KBM-7 (cell line): ENCODE results near the gene FAM13A.

ENCODE experiments used
- DNase-seq: peaks from one replicate; pipeline ENCODE4 v3.0.0-alpha.2; 2015
- in situ Hi-C: fragments of 300-500 bp; cut with MboI; formaldehyde crosslinking; loops from 2 replicates; pipeline ENCODE4 v1.14.3; 2020; ENCODE audit warnings: low sequenced_read_pairs, low pct_unique_long_range_greater_than_20kb, mixed read lengths

FAM13A gene

DNA sequence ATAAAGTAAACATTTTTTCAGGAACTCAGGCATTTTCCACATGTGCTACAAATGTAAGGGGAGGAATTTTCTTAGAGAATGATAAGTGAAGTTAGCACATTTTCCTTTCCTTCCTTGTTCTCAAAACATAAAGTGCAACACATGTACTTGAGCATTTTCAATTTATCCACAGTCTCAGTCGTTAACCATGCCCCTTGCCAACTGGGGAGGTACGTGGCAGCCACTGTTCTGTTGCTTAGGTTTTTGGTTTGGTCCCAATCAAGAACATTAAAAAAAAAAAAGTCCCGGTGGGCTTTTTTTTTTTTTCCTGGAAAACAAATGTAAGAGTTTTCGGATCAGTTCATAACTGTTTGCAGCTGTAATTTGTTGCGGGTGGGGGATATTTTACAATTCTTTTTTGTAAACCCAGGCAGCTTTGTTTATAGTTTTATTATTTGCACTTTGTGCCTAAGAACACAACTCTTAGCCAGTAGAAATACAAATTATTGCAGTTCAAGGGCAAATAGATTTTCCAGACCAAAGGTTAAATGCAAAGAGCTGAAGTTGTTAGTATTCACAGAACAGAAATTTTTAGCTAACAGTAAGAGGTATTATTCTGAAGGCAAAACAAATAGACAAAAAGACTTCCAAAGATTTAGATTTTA, 247.3 kb downstream of the FAM13A start:
- no peak for DNase-seq
- in situ Hi-C loops, result loop anchor here (25.0 kb wide), 1 partner anchor 203 kb away; no protein-coding TSS in a partner anchor

DNA sequence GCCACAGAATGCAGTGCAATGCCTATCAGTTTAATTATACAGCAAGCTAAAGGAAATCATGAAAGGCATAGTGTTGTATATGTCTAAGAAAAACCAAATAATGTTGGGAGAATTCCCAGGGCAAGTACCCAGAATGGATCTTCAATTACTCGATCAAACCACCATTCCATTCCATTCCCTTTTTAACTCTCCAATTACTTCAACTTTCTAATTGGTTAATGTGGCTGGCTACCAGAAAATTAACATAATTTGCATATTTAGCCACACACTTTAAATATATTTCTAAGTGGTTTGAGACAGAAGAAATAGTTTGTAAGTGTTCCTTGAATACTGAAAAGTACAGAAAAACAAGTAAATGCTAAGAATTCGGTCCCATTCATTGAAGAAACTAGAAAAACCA, 247.9 kb downstream of the FAM13A start:
- in situ Hi-C loops, result loop anchor here (25.0 kb wide), 1 partner anchor 203 kb away; no protein-coding TSS in a partner anchor
- DNase-seq, result no peak

DNA sequence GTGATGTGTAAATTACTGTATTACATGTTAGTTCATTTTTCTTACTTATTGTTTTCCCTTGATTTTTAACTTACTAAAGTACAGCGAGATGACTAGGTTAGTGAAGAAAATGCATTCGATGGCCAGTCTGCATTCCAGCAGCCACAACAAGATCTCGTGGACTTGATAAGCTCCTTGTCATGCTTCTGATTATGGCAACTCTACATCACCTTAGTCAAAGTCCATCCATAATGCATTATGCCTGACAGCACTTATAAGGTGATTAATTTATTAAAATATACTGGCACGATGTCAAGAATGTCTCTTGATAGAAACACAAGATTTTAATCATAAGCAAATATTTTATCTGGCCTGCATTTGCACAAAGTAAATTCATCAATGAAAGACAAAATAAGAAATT, 249.5 kb downstream of the FAM13A start:
- in situ Hi-C loops, result loop anchor here (25.0 kb wide), 1 partner anchor 205 kb away; no protein-coding TSS in a partner anchor
- no peak for DNase-seq

DNA sequence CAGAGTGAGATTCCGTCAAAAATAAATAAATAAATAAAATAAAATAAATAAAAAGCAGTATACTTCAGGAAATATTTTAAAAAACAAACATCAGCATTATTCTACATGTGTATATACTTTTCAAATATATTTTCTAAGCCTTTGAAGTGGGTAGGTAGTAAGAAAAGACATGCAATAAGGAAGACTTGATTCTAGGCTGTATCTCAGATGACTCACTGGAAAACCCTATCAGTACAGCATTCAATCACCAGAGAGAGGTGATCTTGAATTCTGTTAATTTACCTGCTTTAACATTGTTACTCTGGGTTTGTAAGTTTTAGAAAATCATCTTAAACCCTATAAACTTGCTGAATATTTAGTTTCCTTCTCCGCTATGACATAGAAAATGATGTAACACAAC, 252.8 kb downstream of the FAM13A start:
- in situ Hi-C loops, result loop anchor here (25.0 kb wide), 1 partner anchor 208 kb away; no protein-coding TSS in a partner anchor
- DNase-seq, result no peak

DNA sequence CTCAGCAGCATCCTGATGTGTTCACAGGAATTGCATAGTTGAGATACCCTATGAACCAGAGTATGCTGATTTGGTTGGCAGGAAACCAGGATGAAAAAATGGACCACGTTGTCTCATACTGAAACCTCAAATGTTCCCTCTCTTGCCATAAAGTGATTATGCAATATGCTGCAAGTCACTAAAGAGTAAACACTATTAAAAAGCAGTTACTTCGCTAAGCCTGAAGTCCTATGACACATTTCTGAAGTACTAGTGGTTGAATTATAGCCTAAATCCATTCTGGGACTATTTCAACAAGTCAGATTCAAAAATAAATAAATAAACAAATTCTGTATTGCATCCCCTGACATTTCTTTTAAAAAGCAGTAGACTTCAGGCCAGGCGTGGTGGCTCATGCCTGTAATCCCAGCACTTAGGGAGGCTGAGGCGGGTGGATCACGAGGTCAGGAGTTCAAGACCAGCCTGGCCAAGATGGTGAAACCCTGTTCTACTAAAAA, 253.3 kb downstream of the FAM13A start:
- DNase-seq, result peak; percentile 51
- in situ Hi-C loops, result loop anchor here (25.0 kb wide), 1 partner anchor 209 kb away; no protein-coding TSS in a partner anchor

DNA sequence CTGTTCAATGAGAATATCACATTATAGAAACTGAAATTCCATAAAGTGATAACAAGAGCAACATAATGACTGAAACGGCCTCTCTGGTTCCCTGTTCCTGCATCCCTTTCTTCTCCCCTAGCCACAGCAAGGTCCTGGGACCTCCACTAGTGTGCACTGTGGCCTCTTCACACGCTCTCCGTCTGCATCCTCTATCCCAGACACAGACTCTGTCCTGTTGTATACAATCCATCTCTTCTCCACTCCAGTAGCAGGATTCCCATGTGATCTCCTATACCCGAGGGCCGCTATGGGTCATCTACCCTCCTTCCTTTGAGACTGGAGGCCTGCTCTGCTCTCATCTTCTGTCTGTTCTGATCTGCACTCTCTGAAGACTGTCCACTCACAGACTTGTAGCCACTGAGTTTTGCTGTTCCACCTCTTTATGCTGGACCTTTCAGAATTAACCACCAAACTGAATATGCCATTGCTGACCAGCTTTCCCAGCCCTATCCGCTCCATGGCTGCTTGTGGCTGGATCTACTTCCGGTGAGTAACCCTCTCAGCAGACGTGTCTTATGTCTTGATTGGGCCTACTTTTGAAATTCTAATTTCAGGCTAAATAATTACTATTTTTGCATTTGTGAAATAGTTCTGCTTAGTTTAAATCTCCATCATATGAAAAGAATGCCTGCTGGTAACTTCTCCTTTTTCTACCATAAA, 254.2 kb downstream of the FAM13A start:
- DNase-seq, result no peak
- in situ Hi-C loops, result loop anchor here (25.0 kb wide), 1 partner anchor 210 kb away; no protein-coding TSS in a partner anchor

DNA sequence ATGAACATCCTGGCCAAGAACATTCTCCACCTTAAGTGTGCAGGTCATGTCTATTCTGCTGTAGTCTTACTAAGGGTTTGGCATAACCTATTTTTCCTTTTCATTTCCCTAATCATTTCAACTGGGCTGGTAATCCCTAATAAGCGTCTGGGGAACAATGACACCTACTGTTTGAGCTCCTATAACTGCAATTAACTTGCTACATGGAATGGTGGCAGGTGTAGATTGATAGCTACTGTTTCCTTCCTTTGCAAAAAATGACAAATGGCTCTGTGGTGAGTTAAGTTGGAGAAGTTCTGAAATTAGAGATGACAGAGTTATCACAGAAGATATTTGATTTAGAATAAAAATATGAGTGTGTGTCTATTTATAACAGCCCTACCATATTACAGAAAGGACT, 254.8 kb downstream of the FAM13A start:
- in situ Hi-C loops, result loop anchor here (25.0 kb wide), 1 partner anchor 210 kb away; no protein-coding TSS in a partner anchor
- no peak for DNase-seq

DNA sequence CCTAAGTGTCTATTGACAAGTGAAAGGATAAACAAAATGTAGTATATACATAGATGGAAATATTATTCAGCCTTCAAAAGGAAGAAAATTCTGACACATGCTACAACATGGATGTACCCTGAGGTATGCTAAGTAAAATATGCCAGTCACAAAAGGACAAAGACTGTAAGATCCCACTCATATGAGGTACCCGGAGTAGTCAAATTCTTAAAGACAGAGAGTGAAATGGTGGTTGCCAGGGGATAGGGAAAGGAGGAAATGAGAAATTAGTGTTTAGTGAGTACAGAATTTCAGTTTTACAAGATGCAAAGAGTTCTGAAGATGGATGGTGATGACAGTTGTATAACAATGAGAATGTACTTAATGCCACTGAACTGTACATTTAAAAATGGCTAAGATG, 257.1 kb downstream of the FAM13A start:
- DNase-seq, result no peak
- in situ Hi-C loops, result loop anchor here (25.0 kb wide), 1 partner anchor 212 kb away; no protein-coding TSS in a partner anchor

DNA sequence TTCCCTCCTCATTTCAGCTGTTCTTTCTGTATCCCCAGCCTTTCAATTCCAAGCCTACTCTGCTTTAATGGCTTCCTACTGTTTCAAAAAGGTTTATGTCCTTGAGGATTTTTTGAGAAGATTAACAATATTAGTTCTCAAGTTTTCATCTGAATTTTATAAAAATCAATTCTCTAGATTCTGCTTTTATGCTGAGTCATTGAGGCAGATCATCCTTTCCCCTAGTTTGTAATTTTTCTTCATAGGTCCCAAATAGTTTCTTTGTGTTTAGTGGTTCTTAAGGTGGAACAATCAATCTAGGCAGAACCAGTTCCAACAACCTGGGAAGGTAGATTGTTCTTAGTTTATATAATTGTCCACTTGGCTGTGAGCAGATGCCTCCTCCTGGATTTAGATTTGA, 259.3 kb downstream of the FAM13A start:
- DNase-seq, result no peak
- in situ Hi-C loops, result no loop called here

DNA sequence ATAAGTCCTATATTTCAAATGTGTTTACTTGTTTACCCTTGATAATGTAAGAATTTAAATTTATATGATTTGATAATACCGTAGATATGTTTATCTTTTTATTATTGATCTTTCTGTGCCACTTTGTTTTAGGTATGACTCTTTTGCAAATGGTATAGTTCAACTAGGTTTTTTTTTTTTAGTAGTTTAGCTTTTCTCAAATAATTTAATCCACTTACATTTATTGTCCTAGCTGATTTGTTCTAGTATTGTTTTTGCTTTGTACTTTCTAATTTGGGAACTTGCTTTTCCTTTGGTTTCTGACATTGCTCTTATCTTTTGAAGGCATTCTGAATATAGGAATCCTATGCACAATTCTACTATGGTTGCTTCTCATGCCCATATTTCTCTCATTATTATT, 260.4 kb downstream of the FAM13A start:
- in situ Hi-C loops, result no loop called here

DNA sequence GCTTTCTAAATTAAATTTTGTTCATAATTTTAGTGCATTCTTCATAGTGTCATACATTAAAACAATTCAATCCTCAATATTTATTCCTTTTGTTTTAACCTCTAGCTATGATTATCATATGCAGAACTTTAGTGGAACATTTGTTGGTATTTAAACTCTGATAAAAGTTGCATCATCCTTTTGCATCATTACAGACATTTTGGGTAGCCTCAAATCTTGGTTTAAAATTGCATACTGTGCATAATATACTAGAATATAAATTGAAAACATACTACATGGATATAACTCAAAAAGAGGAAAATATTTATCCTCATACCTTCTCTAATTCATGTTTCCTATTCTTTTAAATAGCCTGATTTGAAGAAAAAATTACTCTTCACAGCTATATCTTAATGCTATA, 262.0 kb downstream of the FAM13A start:
- in situ Hi-C loops, result no loop called here
- DNase-seq, result no peak

More for the DNA sequence above, 260.4 kb downstream of the FAM13A start:
- DNase-seq, result no peak

DNA sequence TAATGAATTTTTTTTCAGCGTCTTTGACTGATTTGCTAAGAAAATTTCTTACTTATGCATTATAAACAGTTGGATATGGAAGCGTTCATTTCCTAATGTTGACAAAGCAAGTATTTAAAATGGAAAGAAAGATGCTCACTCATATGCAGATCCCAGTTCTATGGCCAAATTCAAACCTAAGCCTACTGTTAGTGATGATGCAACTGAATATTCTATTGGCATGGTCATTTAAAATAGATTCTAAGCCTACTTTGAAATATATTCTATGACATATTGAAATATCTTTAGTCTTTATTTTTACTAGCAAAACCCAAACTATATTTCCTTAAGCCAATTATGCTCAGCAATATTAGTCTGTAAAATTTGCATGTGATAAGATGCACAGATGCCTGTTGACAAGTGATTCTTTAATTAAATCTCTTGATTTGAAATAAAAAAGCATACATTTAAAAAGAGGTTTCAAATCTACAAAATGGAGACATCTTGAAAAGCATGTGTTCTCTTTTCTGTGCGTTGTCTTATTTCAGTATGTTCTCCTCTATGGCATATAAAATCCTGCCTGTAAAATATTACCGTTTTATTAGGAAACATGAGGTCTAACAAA, 262.8 kb downstream of the FAM13A start:
- in situ Hi-C loops, result no loop called here
- DNase-seq, result no peak

DNA sequence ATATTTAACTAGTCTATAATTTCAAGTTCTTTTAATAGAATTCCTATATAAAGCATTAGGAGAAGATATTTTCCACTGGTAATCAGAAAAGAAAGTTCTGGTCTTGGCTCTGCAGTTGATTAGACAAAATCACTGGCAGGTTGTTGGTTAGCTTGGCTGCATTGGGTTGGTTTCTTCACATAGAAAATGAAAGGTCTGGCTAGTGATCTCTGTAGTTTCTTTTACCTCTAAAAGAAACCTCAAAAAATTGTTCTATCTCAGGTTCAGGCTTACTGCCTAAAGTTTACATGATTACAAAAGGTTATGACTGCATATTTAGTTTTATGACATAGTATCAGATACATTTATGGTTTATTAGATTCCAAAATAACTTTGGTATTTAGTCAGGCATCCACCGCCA, 263.5 kb downstream of the FAM13A start:
- in situ Hi-C loops, result no loop called here
- DNase-seq, result no peak

DNA sequence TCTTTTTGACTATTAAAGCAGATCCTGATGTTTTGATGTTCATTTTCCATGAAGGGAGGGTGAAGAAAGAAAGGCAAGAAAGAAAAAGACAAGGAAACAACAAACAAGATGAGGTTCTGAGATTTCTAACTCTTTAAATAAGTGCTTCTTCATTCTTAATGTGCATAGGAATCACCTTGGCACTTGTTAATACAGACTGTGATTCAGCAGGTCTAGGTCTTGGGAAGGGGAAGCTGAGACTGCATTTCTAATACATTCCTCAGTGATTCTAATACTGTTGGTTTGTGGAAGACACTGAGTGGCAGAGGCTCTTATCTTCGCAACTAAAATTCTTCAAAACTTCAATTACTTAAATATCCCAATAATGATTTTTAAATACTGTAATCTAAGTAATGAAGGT, 264.2 kb downstream of the FAM13A start:
- in situ Hi-C loops, result no loop called here
- DNase-seq, result no peak

DNA sequence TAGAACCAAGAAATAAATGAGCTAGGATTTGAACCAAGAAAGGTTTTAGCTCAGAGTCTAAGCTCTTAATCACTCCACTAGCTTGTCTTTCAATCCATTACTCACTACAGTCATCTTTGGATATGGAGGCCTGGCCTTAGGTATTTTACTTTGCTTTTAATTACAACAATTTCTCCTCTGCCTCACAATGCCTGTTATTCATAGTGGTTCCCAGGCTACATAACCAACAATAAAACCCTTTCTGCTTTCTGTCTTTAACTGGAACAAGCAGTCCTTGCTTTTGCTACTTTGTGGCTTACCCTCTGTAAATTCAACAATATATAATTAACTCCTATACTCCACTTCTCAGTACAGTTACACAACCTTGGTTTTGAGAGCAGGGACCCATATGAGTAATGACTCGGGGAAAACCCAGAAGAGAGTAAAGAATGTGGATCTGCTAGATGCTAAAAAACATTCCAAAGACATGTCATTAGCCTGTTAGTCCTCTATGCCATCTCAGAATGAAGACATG, 264.7 kb downstream of the FAM13A start:
- no peak for DNase-seq
- in situ Hi-C loops, result no loop called here

DNA sequence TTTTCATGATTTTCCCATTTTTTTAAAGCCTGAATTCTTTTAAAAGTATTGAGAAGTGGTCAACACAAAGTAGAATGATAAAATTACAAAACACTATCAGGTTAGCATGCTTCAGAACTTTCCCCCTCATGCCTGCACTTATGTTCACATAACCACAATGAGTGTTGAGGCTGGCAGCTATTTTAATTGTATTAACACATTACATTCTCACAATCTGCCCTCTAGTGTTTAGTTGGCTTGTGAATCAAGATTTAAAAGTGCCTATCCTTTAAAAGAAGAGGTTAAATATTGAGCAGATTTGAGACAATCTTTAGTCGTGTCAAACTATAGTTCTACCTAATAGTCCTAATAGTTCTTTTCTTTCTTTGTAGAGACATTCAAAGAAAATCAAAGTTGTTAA, 265.7 kb downstream of the FAM13A start:
- DNase-seq, result no peak
- in situ Hi-C loops, result no loop called here

DNA sequence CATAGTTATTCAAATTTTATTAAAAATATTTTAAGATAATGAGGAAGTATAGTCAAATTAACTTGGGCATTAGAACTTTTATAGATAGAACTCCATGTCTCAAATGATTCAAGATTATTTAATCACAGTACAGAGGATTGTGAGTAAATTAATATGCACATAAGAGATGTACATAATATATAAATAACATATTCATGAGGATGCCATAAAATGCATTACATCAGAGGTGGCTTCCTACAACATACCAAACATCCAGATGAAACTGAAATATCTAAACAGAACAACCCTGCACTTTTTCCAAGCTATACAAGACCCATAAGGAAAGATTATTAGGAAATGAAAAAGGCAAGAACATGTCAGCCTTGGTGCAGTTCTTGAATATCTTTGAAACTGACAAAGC, 268.1 kb downstream of the FAM13A start:
- in situ Hi-C loops, result no loop called here

DNA sequence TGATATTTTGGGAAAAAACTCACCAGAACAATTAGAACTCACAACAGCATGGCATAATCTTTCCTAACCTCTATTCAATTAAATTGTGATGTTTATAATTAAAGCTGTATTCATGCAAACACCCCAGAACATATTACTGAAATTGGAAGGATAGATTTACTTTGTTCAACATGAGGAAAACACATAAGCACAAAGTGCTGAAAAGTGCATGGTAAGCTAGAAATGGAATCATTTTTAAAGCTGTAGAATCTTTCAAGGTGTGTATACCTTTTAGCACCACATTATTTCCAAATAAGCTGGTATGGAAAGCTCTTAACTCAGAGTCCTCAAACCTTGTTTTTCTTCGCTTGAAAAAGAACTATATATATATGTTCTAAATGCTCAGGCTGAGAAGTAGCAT, 268.6 kb downstream of the FAM13A start:
- in situ Hi-C loops, result no loop called here
- no peak for DNase-seq

More for the DNA sequence above, 268.1 kb downstream of the FAM13A start:
- no peak for DNase-seq

DNA sequence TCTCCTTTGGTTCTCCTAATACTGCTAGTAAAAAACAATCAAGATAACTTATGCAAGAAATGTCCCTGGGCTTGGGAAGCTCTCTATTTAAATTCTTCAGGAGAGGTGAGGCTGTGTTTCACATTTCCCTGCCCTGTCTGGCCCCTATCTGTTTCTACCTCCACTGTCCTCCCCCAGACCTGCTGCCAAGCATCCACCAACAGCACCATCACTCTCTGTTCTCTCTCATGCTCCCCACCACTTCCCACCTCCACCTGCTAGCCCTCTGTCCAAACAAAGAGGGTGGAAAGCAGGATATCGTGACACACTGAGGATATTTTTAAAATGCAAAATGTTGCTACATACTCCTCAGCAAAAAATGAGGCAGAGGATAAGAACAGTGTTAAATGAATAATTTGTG, 271.0 kb downstream of the FAM13A start:
- in situ Hi-C loops, result no loop called here
- DNase-seq, result no peak

DNA sequence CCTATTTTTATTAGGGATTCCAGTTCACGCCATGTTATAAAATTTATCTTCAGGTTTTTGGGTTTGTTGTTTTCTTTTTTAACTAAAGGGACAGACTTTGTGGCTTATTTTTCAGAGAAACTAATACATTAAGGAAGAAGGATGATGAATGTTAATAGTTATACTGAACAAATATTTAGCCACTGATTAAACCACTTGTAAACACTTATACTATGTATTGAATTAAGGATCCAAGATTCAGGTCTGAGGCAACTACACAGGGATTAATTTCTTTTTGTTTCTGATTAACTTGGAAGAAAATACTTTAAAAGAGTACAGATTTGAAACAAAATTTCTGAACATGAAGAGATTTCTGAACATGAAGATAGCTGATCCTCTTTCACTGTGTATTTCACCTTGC, 276.6 kb downstream of the FAM13A start:
- DNase-seq, result no peak
- in situ Hi-C loops, result no loop called here
